ENCODE measurements around the gene PLCXD3.
"Not testable (repeated sequence)": the region's sequence is repeated elsewhere in the genome, so short reads cannot be mapped to it uniquely, and the experiment has no call there.

The PLCXD3 gene

DNA sequence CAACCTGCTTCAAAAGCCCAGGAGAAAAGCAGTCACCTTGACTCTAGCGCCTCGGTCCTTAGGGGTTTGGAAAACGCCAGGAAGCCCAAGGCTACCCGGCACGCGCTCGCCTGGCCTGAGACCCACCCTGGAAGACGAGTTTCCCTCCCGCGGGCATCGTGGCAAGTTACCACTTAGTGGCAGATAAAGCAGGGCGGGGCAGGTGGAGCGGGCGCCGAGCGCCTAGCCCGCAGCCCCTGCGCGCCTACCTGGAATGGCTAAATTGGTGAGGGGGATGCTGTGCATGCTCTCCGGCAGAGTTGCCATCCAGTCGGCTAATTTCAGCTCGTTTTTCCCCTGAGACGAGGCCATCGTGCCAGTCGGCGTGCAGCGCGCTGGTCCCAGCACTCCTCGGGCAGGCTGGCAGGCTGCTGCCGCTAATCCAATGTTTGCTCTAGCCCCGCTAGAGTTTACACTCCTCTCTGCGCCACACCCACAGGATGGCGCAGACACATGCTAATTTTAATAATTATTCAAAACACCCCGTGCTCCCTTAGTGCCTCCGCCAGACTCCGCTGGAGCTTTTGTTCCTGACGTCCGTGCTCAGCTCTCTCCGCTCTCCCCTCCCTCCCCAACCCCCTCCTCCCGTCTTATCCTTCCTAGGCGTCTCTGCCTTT, at the start of gene PLCXD3:
PLCXD3 (minus strand) TSS at position 426 of the 656 bp plus-strand sequence; CDS start at position 351, 75 bp downstream.
- no peak for DNase-seq

GRCh38 chr5:41559184-41559583, 48.8 kb upstream of the PLCXD3 start:
- no peak for DNase-seq

GRCh38 chr5:41558295-41558694, 47.9 kb upstream of the PLCXD3 start:
- no peak for DNase-seq

DNA sequence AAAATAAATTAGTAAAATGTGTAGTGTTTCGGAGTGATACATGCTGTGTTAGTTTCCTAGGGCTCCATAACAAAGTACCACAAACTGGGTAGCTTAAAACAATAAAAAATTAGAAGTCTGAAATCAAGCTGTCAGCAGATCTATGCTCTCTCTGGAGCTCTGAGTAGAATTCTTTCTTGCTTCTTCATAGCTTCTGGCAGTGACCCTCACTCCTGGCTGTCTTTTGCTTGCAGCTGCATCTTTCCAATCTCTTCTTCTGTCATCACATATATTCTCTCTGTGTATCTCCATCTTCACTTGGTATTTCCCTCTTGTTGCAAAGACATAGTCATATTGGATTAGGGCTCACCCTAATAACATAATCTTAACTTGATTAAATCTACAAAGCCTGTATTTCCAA, 37.6 kb upstream of the PLCXD3 start:
- DNase-seq: no peak

GRCh38 chr5:41542183-41542582, 31.8 kb upstream of the PLCXD3 start:
- DNase-seq: no peak

- no peak for DNase-seq
These were observed 29.1 kb upstream of the PLCXD3 start for GRCh38 chr5:41539454-41539853.

DNA sequence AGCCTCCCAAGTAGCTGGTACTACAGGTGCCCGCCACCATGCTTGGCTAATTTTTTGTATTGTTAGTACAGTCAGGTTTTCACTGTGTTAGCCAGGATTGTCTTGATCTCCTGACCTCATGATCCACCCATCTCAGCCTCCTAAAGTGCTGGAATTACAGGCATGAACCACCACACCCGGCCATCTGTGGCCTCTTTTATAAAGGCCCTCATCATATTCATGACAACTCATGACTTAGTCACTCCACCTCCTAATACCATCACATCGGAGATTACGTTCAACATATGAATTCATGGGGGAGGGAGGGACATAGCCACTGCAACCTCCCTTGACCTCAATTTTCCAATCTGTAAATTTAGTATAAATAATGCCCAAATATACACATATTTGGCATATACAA, 27.2 kb upstream of the PLCXD3 start:
- DNase-seq: no peak

DNA sequence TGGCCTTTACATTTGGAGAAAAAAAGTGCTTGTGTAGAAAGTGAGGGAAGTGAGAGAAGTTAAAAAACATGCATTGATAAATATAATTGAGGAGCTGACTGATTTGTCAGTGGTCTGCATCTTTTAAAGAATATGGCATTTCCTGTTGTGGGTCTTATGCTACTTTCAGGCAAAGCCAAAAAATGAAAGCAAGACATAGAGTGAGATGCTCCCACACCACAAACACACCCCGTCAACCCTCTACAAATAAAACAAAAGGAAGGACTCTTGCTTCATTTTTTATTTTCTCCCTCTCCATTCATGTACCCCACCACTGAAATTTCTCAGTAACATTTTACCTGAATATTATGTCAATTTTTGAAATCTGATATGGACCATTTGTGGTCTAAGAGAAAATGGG, 22.1 kb upstream of the PLCXD3 start:
- DNase-seq: no peak

DNA sequence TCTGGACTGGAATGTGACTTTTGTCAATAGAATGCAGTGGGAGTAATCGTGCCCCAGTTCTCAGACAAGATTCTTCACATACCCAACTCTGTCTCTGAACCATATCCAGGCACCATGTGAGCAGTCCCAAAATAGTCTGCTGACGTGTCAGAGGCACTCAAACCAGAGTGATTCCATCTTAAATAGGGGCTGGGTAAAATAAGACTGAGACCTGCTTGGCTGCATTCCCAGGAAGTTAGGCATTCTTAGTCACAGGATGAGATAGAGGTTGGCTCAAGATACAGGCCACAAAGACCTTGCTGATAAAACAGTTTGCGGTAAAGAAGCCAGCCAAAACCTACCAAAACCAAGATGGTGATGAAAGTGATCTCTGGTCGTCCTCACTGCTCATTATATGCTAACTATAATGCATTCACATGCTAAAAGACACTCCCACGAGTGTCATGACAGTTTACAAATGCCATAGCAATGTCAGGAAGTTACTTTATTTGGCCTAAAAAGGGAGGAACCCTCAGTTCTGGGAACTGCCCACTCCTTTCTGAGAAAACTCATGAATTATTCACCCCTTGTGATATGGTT, 16.9 kb upstream of the PLCXD3 start:
- no peak for DNase-seq

DNA sequence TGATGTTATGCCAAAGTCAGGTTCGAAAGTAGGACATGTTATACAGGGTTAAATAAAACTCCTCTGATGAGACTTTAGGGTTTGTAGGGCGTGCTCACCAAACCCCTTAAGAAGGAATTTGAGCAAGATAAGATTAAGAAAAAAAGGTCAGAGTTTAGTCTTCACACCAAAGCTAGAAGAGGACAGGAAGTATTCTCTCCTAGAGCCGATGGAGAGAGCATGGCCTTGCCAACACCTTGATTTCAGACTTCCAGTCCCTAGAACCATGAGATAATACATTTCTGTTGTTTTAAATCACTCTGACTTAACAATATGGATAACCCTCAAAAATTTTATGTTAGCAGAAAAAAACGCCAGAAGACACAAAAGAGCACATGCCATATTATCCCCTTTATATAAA, 16.3 kb upstream of the PLCXD3 start:
- no peak for DNase-seq

GRCh38 chr5:41524174-41524573, 13.8 kb upstream of the PLCXD3 start:
- no peak for DNase-seq

DNA sequence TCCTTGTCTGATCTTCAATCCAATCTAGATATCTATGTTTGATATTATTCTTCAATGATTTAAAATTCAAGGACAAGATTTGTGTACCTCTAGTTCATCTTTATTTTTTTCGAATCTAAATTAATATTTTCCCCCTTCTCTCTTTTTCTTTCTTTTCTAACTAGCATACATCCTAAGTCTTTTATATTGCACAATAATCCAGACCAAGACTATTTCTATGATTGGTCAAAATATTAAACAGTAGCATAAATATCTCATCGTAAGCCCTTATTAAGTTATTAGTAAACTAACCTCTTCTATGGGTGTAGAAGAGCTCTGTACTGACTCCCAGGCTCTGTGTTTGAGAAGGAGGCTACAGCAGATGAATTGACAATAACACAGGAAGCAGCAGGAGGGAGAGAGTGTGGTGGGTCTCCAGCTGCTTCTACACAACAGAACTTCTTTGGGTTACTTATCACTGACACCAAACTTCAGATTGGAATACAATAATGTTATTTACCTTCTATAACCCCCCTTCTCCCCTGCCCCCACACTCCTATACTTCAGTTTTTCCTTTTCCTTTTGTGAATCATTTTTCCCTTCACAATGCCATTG, 11.9 kb upstream of the PLCXD3 start:
- DNase-seq: no peak

DNA sequence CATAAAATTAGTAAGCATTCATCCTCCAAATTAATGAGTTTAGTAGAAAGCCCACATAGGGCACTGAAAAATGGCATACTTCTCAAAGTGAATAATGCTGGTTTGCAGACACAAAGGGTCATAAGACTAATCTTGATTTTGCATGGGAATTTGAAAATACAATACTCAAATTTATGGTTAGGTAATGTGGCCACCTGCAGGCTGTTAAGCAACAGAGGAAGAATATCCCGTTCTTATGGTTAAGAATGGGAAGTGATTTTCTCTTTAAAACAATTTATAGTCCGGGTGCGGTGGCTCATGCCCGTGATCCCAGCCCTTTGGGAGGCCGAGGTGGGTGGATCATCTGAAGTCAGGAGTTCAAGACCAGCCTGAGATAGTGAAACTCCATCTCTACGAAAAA, 9.4 kb upstream of the PLCXD3 start:
- no peak for DNase-seq

GRCh38 chr5:41517909-41518308, 7.5 kb upstream of the PLCXD3 start:
- no peak for DNase-seq

- DNase-seq: no peak
These were observed 840 bp upstream of the PLCXD3 start for GRCh38 chr5:41511241-41511640.

GRCh38 chr5:41509399-41510175, 814 bp downstream of the PLCXD3 start:
- no peak for DNase-seq

DNA sequence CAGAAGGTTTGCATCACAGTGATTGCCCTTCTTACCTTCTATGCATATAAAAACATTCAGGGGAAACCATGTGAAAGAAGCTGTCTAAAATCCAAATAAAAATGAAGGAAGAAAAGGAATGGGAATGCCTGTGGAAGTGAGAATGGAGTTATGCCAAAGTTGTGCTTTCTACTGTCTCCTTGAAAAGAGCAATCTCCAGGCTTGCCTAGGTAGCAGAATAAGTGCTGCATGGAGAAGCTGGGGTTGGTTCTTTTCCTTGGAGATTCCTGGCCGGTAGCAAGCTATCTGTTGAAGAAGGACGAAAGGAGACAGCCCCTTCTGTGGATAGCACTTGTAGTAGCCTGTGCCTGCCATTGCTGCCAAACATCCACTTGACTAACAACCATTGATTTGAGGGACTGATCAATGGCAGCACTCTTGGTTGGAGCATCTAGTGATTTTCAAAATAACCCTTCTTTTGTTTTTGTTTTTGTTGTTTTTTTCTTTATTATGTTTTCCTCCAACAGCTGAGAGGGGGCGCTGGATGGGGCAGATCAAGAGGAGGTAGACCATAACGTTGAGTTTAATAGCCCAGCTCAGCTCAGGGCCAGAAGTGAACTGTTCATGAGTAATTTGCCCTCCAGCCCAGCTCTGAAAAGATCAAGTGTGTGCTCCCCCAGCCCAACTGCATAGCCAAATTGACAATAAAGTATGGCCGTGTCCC, 1.6 kb downstream of the PLCXD3 start:
- DNase-seq: no peak

- DNase-seq: no peak
These were observed 2.2 kb downstream of the PLCXD3 start for GRCh38 chr5:41508186-41508585.

DNA sequence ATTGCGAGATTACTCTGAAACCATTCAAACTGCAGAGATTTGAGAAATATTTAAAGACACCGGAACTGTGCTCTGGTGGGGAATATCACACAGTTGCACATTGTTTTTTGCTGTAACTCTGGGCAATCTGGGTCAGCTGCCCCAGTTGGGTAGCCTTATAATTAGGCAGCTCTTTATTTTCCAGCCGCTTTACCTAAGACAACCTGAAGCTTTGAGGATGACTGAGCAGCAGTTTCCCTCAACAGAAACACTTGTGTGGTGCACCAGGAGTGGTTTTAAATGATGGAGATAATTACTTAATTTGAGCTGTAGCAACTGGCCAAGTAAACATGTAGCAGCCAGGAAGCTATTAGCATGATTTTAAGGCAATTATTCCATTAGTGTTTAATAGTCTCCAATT, 2.9 kb downstream of the PLCXD3 start:
- no peak for DNase-seq

GRCh38 chr5:41503860-41504259, 6.5 kb downstream of the PLCXD3 start:
- no peak for DNase-seq

DNA sequence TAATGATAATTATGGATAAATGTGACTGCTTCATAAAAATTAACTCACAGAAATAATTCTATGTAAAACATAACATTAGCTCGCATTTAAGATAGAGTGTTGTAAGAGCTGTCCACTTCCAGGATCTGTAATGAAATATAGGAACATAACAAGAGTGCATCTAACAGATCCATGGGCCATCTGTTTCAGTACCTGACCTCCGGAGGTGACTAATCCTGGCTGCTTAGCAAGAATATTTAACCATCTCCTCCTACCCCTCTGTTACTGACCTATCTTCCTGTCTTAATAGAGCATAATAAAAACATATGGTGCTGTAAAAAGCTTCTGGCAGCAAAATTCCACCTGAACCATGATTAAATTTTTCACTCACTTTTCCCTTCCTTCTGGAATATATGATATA, 7.1 kb downstream of the PLCXD3 start:
- no peak for DNase-seq

GRCh38 chr5:41493490-41494126, 16.8 kb downstream of the PLCXD3 start:
- not testable (repeated sequence) for DNase-seq

DNA sequence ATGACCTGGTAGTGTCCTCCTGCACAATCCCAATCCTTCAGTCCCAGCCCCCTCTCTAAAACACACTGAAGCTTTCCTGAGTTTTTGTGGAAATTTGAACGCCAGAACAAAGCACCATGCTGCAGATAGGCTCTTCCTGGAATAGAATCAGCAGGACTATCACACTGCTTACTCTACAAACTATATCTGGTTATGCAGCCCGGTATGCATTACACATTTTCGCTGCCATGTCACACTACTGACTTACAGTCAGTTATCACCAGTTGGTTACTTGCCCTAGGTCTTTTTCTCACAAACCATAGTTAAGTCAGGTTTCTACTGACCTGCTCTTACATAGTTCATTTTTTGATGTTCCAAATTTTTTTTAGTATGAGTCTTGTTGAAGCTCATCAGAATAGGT, 24.9 kb downstream of the PLCXD3 start:
- no peak for DNase-seq
